Measurements from ENCODE around the gene CFAP221. TPM values are rescaled to one million over a fixed set of nuclear protein-coding genes. Genes with fewer than 3 reads are reported as not detected.

CFAP221 gene
- total RNA-seq, 1 experiment from 2014 or later: 10.0 TPM

DNA sequence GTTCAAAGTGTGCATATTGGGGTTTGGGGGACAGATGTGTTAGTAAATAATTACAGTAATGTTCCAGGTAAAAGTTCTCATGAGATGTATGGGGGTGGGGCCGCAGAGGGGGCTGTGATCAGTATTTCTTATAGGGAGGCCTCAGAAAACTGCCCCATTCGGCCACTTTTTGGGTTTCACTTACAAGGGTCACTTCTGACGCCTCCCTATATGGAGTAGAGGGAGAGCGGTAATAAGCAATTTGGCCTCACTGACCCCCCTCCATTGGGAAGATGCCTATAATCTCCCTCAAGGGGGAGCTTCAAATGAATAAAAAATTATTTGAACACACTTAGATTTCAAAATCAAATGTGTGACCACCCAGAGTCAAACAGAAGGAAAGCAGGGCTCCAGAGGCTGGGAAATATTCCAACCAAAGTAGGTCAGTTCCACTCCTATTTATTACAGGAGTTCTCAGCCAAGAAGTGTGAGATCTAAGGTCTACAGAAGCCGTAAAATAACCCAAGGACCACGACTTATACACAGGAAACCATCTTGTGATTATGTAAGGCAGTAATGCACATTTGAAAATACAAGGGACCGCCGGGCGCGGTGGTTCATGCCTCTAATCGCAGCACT is 22.7 kb upstream of the CFAP221 start:
- CTCF ChIA-PET: no interaction called here
- Mint-ChIP-seq H3K27me3 (ENCODE audit: unreplicated experiment) (peaks cover 54% of the 10 kb centered on the region), H3K27ac (ENCODE audit: unreplicated experiment) (no peak overlapping the region), H3K4me3 (ENCODE audit: low read depth, unreplicated experiment) (no peak overlapping the region), H3K36me3 (ENCODE audit: insufficient read depth, unreplicated experiment) (peaks cover 5% of the 10 kb centered on the region), H3K9me3 (ENCODE audit: low read depth, unreplicated experiment) (no peaks in the 10 kb centered on the region), H3K4me1 (ENCODE audit: low read depth, unreplicated experiment) (peaks cover 15% of the 10 kb centered on the region)
- TF ChIP-seq, protein P1, sequence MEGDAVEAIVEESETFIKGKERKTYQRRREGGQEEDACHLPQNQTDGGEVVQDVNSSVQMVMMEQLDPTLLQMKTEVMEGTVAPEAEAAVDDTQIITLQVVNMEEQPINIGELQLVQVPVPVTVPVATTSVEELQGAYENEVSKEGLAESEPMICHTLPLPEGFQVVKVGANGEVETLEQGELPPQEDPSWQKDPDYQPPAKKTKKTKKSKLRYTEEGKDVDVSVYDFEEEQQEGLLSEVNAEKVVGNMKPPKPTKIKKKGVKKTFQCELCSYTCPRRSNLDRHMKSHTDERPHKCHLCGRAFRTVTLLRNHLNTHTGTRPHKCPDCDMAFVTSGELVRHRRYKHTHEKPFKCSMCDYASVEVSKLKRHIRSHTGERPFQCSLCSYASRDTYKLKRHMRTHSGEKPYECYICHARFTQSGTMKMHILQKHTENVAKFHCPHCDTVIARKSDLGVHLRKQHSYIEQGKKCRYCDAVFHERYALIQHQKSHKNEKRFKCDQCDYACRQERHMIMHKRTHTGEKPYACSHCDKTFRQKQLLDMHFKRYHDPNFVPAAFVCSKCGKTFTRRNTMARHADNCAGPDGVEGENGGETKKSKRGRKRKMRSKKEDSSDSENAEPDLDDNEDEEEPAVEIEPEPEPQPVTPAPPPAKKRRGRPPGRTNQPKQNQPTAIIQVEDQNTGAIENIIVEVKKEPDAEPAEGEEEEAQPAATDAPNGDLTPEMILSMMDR (IDR thresholded peaks at IDR 0.05; ENCODE audit: unreplicated experiment): no peak
- intact Hi-C loops (cut with micrococcal nuclease; ENCODE audit: unreplicated experiment): no loop called here
- BruUV-seq (replicated peaks): no TSS peak
- no peak for DNase-seq

DNA sequence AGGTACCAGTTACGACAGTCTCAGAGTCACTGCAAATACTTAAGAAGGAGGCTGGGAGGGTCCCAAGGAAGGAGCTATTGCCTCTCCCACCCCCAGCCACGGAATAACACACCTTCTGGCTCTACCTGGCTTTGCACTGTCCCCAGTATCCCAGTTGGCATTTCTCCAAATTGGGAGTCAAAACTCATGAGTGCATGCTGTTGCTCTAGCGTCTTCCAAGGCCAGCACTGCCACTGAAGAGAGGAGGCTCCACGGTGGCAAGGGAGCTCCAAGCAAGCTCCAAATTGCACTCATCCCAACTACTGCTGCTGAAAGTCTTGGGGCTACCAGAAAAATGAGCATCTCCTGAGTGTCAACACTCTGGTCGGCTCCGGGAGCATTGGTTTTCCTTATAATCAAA is 21.6 kb upstream of the CFAP221 start:
- DNase-seq: no peak
- no TSS peak for BruUV-seq (replicated peaks)
- TF ChIP-seq, protein P1 (IDR thresholded peaks at IDR 0.05; ENCODE audit: unreplicated experiment): no peak
- intact Hi-C loops (cut with micrococcal nuclease; ENCODE audit: unreplicated experiment): no loop called here
- peaks cover 15% of the 10 kb centered on the region for H3K4me1 Mint-ChIP-seq (ENCODE audit: low read depth, unreplicated experiment)
- no peaks in the 10 kb centered on the region for H3K9me3 Mint-ChIP-seq (ENCODE audit: low read depth, unreplicated experiment)
- no peak overlapping the region for H3K27ac Mint-ChIP-seq (ENCODE audit: unreplicated experiment)
- peaks cover 65% of the 10 kb centered on the region for H3K27me3 Mint-ChIP-seq (ENCODE audit: unreplicated experiment)
- H3K4me3 Mint-ChIP-seq (ENCODE audit: low read depth, unreplicated experiment): peak overlapping the region; percentile 72
- peaks cover 5% of the 10 kb centered on the region for H3K36me3 Mint-ChIP-seq (ENCODE audit: insufficient read depth, unreplicated experiment)
- CTCF ChIA-PET: no interaction called here

DNA sequence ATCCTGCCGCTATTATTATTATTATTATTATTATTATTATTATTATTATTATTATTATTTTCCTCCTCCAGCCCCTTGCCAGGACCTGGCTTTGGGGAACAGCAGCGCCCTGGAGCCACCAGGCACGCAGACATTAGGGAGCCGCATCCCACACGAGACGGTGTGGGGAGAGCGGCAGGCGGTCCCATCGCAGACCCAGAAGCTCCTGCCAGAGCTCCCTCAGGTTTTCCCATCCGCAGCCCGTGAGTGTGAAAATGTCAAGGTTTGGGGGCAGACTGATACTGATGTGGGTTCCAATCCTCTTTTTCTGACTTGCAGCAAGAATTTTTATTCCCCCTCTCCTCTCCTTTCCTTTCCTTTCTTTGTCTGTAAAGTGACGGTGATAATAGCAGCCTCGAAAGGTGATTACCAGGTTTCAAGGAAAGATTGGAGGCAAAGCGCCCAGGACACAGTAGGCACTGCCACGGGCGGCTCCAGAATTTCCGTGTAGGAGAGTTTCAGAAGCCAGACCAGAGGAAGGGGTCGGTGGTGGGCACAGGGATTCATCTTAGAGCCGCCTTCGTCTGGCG is 20.8 kb upstream of the CFAP221 start:
- H3K9me3 Mint-ChIP-seq (ENCODE audit: low read depth, unreplicated experiment): no peaks in the 10 kb centered on the region

DNA sequence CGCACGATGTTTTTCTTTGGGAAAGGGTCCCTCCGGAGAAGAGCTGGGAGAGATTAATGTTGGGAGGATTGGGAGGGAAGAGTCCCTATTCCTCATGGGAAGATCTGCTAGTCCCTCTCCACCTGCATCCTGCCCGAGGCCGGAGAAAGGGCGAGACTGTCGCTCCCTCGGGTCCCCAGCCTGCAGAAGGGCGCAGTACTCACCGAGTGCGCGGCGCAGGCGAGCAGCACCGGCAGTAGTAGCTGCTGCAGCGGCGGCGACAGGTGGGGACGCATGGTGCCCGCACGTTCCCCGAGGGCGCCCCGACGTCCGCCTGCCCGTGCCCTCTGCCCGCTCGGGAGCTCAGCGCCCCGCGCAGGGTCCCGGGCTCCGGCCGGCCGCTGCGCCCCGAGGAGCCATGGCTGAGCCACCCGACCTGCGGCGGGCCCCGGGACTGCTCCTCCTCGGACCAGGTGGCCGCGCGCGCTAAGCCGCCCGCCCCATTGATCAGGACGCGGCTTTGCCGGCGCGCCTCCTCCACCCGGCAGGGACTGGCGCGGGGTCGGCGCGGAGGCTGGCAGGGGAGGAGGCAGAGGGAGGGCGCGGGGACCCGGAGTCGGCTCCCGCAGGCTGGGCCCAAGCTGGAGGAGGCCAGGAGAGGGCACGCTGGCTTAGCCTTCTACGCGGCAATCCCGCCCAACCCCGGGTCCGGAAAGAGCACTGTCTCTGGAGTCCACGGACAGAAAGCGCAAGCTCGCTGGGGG is 20.1 kb upstream of the CFAP221 start, which contains the start of gene SCTR:
TSS of gene SCTR (minus strand) at position 532 of the 743 bp plus-strand sequence. CDS start at position 275, 257 bp downstream.
- CTCF ChIA-PET: no interaction called here
- H3K4me1 Mint-ChIP-seq (ENCODE audit: low read depth, unreplicated experiment): peaks cover 15% of the 10 kb centered on the region

More for the DNA sequence above, 20.8 kb upstream of the CFAP221 start:
- Mint-ChIP-seq H3K27me3 (ENCODE audit: unreplicated experiment) (peaks cover 73% of the 10 kb centered on the region), H3K36me3 (ENCODE audit: insufficient read depth, unreplicated experiment) (peaks cover 5% of the 10 kb centered on the region), H3K4me1 (ENCODE audit: low read depth, unreplicated experiment) (peaks cover 15% of the 10 kb centered on the region), H3K27ac (ENCODE audit: unreplicated experiment) (no peak overlapping the region), H3K4me3 (ENCODE audit: low read depth, unreplicated experiment) (peak overlapping the region; percentile 72)
- DNase-seq: no peak
- intact Hi-C loops (cut with micrococcal nuclease; ENCODE audit: unreplicated experiment): no loop called here
- BruUV-seq (replicated peaks): no TSS peak
- CTCF ChIA-PET: no interaction called here
- TF ChIP-seq, protein P1 (IDR thresholded peaks at IDR 0.05; ENCODE audit: unreplicated experiment): no peak

More for the DNA sequence above, 20.1 kb upstream of the CFAP221 start, which contains the start of gene SCTR:
- Mint-ChIP-seq H3K36me3 (ENCODE audit: insufficient read depth, unreplicated experiment) (peaks cover 5% of the 10 kb centered on the region), H3K4me3 (ENCODE audit: low read depth, unreplicated experiment) (peak within 1 kb of the TSS; percentile 72), H3K27me3 (ENCODE audit: unreplicated experiment) (peaks cover 80% of the 10 kb centered on the region), H3K27ac (ENCODE audit: unreplicated experiment) (no peak within 1 kb of the TSS), H3K9me3 (ENCODE audit: low read depth, unreplicated experiment) (no peaks in the 10 kb centered on the region)
- TF ChIP-seq, protein P1 (IDR thresholded peaks at IDR 0.05; ENCODE audit: unreplicated experiment): no peak
- BruUV-seq (replicated peaks): no TSS peak
- peak; percentile 45 for DNase-seq
- intact Hi-C loops (cut with micrococcal nuclease; ENCODE audit: unreplicated experiment): no loop called here

All from Calu3 (cell line).